ENCODE results near the gene ZNF487. TPM values are rescaled to one million over a fixed set of nuclear protein-coding genes. Genes with fewer than 3 reads are reported as not detected.

ZNF487 gene
- 2.9 and 3.4 TPM in 2 replicates for total RNA-seq

DNA sequence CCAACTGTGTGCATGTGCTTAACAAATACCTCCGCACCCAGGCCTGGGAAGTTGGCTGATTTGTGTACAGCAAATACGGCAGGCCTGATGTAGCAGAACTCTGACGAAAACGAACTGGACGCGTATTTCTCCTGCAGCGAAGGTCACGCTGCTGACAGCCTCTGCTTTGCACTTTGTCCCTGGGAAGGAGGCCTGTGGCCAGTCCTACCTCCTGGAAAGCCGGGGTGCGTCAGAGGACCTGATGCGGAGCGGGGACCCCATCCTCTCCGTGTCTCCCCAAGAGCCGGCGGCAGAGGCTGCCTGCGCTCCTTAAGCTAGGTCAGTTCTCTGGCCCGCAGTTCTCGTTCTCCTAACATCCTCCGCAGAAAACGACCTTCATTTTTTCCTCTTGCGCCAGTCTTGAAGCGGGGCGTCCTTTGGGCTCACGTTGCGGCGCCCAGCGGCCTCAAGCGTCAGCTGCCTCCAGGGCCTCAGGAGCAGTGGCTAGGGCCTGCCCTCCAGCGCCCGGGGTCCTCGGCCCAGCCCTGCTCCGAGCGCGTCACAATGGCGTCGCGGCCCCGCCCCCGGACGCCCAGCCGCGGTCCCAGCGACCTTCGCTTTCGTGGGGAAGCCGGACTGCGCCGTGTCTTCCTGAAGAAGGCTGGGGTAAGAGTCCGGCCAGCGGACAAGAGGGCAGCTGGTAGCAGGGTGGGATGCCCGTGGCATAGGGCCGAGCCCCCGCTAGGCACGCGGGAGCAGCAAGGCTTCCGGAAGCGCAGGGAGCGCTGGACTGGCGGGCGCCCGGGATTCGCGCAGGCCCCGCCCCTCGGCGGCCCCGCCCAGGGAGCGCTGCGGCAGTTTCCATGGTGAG is at the start of gene ZNF487:
ZNF487 (plus strand) TSS at position 821 of the 850 bp plus-strand sequence. CDS start 38,703 bp downstream, outside the sequence.
- H3K27ac Mint-ChIP-seq = peak within 1 kb of the TSS; percentile 95
- intact Hi-C loops (cut with micrococcal nuclease) = loop anchor here (1.0 kb wide), 5 partner anchors 9 to 298 kb away; partner anchors contain the start of genes CSGALNACT2 and HNRNPF
- peaks cover 5% of the 10 kb centered on the region for H3K36me3 Mint-ChIP-seq (ENCODE audit: low read depth)
- peak within 1 kb of the TSS; percentile 91 for H3K4me3 Mint-ChIP-seq
- ATAC-seq (ENCODE audit: low read depth) = peak; percentile 90
- DNase-seq = peak; percentile 97
- TF ChIP-seq, protein P1, sequence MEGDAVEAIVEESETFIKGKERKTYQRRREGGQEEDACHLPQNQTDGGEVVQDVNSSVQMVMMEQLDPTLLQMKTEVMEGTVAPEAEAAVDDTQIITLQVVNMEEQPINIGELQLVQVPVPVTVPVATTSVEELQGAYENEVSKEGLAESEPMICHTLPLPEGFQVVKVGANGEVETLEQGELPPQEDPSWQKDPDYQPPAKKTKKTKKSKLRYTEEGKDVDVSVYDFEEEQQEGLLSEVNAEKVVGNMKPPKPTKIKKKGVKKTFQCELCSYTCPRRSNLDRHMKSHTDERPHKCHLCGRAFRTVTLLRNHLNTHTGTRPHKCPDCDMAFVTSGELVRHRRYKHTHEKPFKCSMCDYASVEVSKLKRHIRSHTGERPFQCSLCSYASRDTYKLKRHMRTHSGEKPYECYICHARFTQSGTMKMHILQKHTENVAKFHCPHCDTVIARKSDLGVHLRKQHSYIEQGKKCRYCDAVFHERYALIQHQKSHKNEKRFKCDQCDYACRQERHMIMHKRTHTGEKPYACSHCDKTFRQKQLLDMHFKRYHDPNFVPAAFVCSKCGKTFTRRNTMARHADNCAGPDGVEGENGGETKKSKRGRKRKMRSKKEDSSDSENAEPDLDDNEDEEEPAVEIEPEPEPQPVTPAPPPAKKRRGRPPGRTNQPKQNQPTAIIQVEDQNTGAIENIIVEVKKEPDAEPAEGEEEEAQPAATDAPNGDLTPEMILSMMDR (IDR thresholded peaks at IDR 0.05) = no peak
- peaks cover 33% of the 10 kb centered on the region for H3K4me1 Mint-ChIP-seq
- H3K27me3 Mint-ChIP-seq = no peaks in the 10 kb centered on the region
- ChIA-PET POLR2A (interaction anchor here (0.6 to 3.9 kb wide), 14 partner anchors 9 to 654 kb away, joined by 3 to 44 read pairs (median 5); partner anchors contain the start of genes BMS1 and HNRNPF), CTCF (interaction anchor here (0.8 to 1.6 kb wide), 3 partner anchors 16 to 46 kb away, joined by 3 to 4 read pairs (median 4); no protein-coding TSS in a partner anchor)
- no peaks in the 10 kb centered on the region for H3K9me3 Mint-ChIP-seq

- ChIA-PET POLR2A (interaction anchor here (0.7 kb wide), 1 partner anchor 9 kb away, joined by 3 read pairs; no protein-coding TSS in a partner anchor), CTCF (no interaction called here)
- Mint-ChIP-seq H3K36me3 (ENCODE audit: low read depth) (peaks cover 83% of the 10 kb centered on the region), H3K4me3 (no peak overlapping the region), H3K4me1 (peaks cover 37% of the 10 kb centered on the region), H3K27me3 (no peaks in the 10 kb centered on the region), H3K27ac (peak overlapping the region; percentile 11), H3K9me3 (no peaks in the 10 kb centered on the region)
- intact Hi-C loops (cut with micrococcal nuclease) = loop anchor here (1.0 kb wide), 1 partner anchor 10 kb away; no protein-coding TSS in a partner anchor
- no peak for ATAC-seq (ENCODE audit: low read depth)
- no peak for DNase-seq
- TF ChIP-seq, protein P1 (IDR thresholded peaks at IDR 0.05) = no peak
These were observed 49.3 kb upstream of the ZNF487 start for GRCh38 chr10:43387678-43388032.

GRCh38 chr10:43389867-43390266 is 47.0 kb upstream of the ZNF487 start:
- POLR2A ChIA-PET = no interaction called here
- no peaks in the 10 kb centered on the region for H3K27me3 Mint-ChIP-seq
- CTCF ChIA-PET = interaction anchor here (0.8 to 1.3 kb wide), 4 partner anchors 47 to 97 kb away, joined by 3 to 5 read pairs (median 4); partner anchors contain the start of gene ZNF487
- no peak overlapping the region for H3K27ac Mint-ChIP-seq
- intact Hi-C loops (cut with micrococcal nuclease) = no loop called here
- H3K36me3 Mint-ChIP-seq (ENCODE audit: low read depth) = peaks cover 92% of the 10 kb centered on the region
- DNase-seq = no peak
- TF ChIP-seq, protein P1 (IDR thresholded peaks at IDR 0.05) = no peak
- no peaks in the 10 kb centered on the region for H3K9me3 Mint-ChIP-seq
- peaks cover 52% of the 10 kb centered on the region for H3K4me1 Mint-ChIP-seq
- no peak overlapping the region for H3K4me3 Mint-ChIP-seq
- no peak for ATAC-seq (ENCODE audit: low read depth)

DNA sequence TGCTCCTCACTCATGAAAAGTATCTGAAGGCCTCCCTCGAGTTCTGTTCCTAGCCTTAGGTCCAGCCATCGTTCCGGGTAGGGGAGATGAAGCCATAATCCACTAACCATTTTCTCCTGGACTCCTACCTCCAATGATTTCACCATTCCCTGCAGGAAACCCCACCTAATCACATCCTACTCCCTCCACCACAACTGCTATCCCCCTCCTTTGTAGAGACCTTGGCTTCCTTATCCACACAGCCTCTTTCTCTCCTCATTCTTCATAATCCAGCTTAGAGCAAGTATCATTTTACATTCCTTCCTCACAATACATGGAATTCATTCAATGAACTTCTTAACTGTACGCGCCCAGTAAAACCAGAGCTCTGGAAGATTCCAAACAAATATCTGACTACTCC is 46.6 kb upstream of the ZNF487 start:
- CTCF ChIA-PET = interaction anchor here (0.8 to 1.3 kb wide), 4 partner anchors 46 to 98 kb away, joined by 3 to 5 read pairs (median 4); partner anchors contain the start of gene ZNF487
- no peaks in the 10 kb centered on the region for H3K27me3 Mint-ChIP-seq
- POLR2A ChIA-PET = interaction anchor here (0.6 kb wide), 1 partner anchor 59 kb away, joined by 4 read pairs; no protein-coding TSS in a partner anchor
- intact Hi-C loops (cut with micrococcal nuclease) = no loop called here
- H3K36me3 Mint-ChIP-seq (ENCODE audit: low read depth) = peaks cover 95% of the 10 kb centered on the region
- H3K4me3 Mint-ChIP-seq = no peak overlapping the region
- TF ChIP-seq, protein P1 (IDR thresholded peaks at IDR 0.05) = no peak
- no peak for ATAC-seq (ENCODE audit: low read depth)
- H3K9me3 Mint-ChIP-seq = no peaks in the 10 kb centered on the region
- H3K27ac Mint-ChIP-seq = peak overlapping the region; percentile 33
- peaks cover 57% of the 10 kb centered on the region for H3K4me1 Mint-ChIP-seq
- DNase-seq = no peak

GRCh38 chr10:43390759-43391158 is 46.2 kb upstream of the ZNF487 start:
- Mint-ChIP-seq H3K27me3 (no peaks in the 10 kb centered on the region), H3K9me3 (no peaks in the 10 kb centered on the region), H3K27ac (peak overlapping the region; percentile 33), H3K4me3 (no peak overlapping the region), H3K4me1 (peaks cover 61% of the 10 kb centered on the region), H3K36me3 (ENCODE audit: low read depth) (peaks cover 95% of the 10 kb centered on the region)
- ATAC-seq (ENCODE audit: low read depth) (peak; percentile 56), DNase-seq (no peak)
- CTCF ChIA-PET = interaction anchor here (0.8 to 1.3 kb wide), 4 partner anchors 46 to 98 kb away, joined by 3 to 5 read pairs (median 4); partner anchors contain the start of gene ZNF487
- TF ChIP-seq, protein P1 (IDR thresholded peaks at IDR 0.05) = no peak
- intact Hi-C loops (cut with micrococcal nuclease) = no loop called here
- POLR2A ChIA-PET = interaction anchor here (0.5 to 0.6 kb wide), 2 partner anchors 36 to 59 kb away, joined by 3 to 4 read pairs; no protein-coding TSS in a partner anchor
